ENCODE data around the gene SHH.

DNA sequence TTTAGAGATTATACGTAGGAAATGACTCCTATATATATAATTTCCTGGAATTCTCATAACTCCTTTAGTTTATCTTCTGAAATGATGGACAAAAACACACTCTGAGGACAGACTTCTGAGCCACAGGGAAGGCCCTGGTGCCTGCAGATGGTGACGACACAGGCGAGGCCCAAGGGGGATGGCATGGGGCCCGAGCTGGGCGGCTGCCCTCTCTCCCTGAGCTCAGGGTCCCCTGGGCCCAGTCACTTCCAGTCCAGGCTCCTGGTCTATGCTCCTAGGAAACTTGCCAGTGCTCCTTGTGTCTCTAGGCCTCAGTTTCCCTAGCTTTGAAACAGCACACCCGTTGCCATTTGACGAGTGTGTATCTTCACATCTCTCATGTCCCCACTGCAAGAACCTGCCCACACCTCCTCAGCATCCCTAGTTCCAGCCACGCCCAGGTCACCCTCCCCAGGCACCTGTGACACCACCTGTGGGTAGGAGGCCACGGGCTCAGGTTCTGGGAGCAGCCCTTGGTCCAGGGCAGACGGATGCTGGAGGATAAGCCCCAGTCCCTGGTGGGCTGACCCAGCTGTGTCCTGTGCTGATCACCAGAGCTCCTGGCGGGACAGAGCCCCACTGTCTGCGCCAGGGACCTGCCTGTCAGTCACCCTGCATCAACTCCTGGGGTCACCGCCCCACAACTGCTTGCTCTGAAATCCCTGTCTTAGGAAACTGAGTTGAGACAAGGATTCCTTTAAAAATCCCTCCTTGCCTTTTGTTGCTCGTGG is 23.4 kb upstream of the SHH start:
- TF ChIP-seq TAF1 (IDR thresholded peaks at IDR 0.05; ENCODE audit: low read depth, low read length) (no peak), POLR2A (IDR thresholded peaks at IDR 0.05; ENCODE audit: low read depth, low read length) (no peak), POLR2AphosphoS5 (IDR thresholded peaks at IDR 0.05; ENCODE audit: low read depth, low read length) (no peak), SPI1 (IDR thresholded peaks at IDR 0.05; ENCODE audit: low read depth, low read length) (no peak), PAX5 (IDR thresholded peaks at IDR 0.05; ENCODE audit: insufficient read depth, low read length, severe bottlenecking) (no peak)

Measured in GM12891 (cell line).